ENCODE data around the gene BCLAF3.

DNA sequence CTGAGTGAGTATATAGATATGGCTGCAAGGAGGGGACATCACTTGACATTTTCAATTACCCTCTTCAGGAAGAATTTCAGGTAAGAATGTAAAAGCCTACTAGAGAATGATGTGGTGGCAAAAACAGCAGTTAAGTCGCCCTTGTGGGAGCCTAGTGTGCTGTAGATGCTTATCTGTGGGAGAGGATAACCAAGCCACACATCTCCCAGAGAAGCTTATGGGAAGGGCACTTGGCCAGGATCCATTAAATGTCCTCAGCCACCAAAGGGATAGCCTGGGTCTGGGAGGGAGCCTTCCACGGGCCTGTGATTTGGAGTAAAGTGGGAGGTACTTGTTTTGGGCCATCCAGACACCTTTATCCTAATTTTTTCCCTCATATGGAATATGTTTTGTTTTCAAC, 41.3 kb upstream of the BCLAF3 start:
- TF ChIP-seq OSR1 (CRISPR knock-in tag; IDR thresholded peaks at IDR 0.05) (no peak), ARNTL (CRISPR knock-in tag; IDR thresholded peaks at IDR 0.05; ENCODE audit: borderline replicate concordance, low read depth) (no peak), ZFP3 (CRISPR knock-in tag; IDR thresholded peaks at IDR 0.05) (no peak), ZFP30 (CRISPR knock-in tag; IDR thresholded peaks at IDR 0.05) (no peak)
- TF ChIP-seq, protein P1, sequence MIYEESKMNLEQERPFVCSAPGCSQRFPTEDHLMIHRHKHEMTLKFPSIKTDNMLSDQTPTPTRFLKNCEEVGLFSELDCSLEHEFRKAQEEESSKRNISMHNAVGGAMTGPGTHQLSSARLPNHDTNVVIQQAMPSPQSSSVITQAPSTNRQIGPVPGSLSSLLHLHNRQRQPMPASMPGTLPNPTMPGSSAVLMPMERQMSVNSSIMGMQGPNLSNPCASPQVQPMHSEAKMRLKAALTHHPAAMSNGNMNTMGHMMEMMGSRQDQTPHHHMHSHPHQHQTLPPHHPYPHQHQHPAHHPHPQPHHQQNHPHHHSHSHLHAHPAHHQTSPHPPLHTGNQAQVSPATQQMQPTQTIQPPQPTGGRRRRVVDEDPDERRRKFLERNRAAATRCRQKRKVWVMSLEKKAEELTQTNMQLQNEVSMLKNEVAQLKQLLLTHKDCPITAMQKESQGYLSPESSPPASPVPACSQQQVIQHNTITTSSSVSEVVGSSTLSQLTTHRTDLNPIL (CRISPR knock-in tag; IDR thresholded peaks at IDR 0.05; ENCODE audit: low read depth): no peak
